ENCODE results near the gene RAD17.
A peak's percentile ranks its signal among the peaks of the same experiment; 100 is the strongest.
"Not testable (repeated sequence)": the region's sequence is repeated elsewhere in the genome, so short reads cannot be mapped to it uniquely, and the experiment has no call there.

RAD17 gene

GRCh38 chr5:69369340-69370121 lies at the start of gene RAD17, which contains the start of the genes AK6 and TAF9:
RAD17 (plus strand) TSS chr5:69369818; CDS start chr5:69372209, 2,391 bp downstream.
AK6 (minus strand) TSS chr5:69369520; CDS start chr5:69369490, 30 bp downstream.
TAF9 (minus strand) TSS chr5:69369520; CDS start chr5:69365737, 3,783 bp downstream.
- peak; percentile 92 for DNase-seq

- no peak for DNase-seq
Observed at GRCh38 chr5:69326365-69326764, 43.3 kb upstream of the RAD17 start.

- DNase-seq: no peak
Observed at GRCh38 chr5:69329905-69330489, 39.6 kb upstream of the RAD17 start.

- no peak for DNase-seq
Observed at GRCh38 chr5:69331528-69332445, 37.8 kb upstream of the RAD17 start.

- not testable (repeated sequence) for DNase-seq
Observed at GRCh38 chr5:69333668-69334315, 35.8 kb upstream of the RAD17 start.

GRCh38 chr5:69334793-69335268 lies 34.8 kb upstream of the RAD17 start:
- DNase-seq: peak; percentile 80

- DNase-seq: no peak
Observed at GRCh38 chr5:69335341-69335935, 34.2 kb upstream of the RAD17 start.

GRCh38 chr5:69341520-69342161 lies 28.0 kb upstream of the RAD17 start:
- DNase-seq: no peak

- DNase-seq: no peak
Observed at GRCh38 chr5:69343083-69343482, 26.5 kb upstream of the RAD17 start.

- DNase-seq: no peak
Observed at GRCh38 chr5:69350664-69351063, 19.0 kb upstream of the RAD17 start.

GRCh38 chr5:69359699-69360098 lies 9.9 kb upstream of the RAD17 start:
- DNase-seq: no peak

- DNase-seq: no peak
Observed at GRCh38 chr5:69360442-69360841, 9.2 kb upstream of the RAD17 start.

- DNase-seq: no peak
Observed at GRCh38 chr5:69364414-69364813, 5.2 kb upstream of the RAD17 start.

- DNase-seq: no peak
Observed at GRCh38 chr5:69364850-69365249, 4.8 kb upstream of the RAD17 start.

- no peak for DNase-seq
Observed at GRCh38 chr5:69367697-69368279, 1.8 kb upstream of the RAD17 start.

GRCh38 chr5:69368458-69369339 lies 919 bp upstream of the RAD17 start:
- peak; percentile 39 for DNase-seq

- DNase-seq: peak; percentile 9
Observed at GRCh38 chr5:69370335-69370734, 717 bp downstream of the RAD17 start.

- no peak for DNase-seq
Observed at GRCh38 chr5:69372394-69372793, 2.8 kb downstream of the RAD17 start.

- DNase-seq: no peak
Observed at GRCh38 chr5:69374911-69375446, 5.4 kb downstream of the RAD17 start.

- no peak for DNase-seq
Observed at GRCh38 chr5:69378376-69378775, 8.8 kb downstream of the RAD17 start.

All from stimulated activated CD4-positive, alpha-beta T cell treated with anti-CD3 and anti-CD28 coated beads, Interleukin-4, amount 100 ng/mL, for 24 hours (primary cell).